ENCODE results near the gene STXBP1.

Gene STXBP1

GRCh38 chr9:127739614-127740330 is 127.7 kb downstream of the STXBP1 start:
- DNase-seq, result no peak

DNA sequence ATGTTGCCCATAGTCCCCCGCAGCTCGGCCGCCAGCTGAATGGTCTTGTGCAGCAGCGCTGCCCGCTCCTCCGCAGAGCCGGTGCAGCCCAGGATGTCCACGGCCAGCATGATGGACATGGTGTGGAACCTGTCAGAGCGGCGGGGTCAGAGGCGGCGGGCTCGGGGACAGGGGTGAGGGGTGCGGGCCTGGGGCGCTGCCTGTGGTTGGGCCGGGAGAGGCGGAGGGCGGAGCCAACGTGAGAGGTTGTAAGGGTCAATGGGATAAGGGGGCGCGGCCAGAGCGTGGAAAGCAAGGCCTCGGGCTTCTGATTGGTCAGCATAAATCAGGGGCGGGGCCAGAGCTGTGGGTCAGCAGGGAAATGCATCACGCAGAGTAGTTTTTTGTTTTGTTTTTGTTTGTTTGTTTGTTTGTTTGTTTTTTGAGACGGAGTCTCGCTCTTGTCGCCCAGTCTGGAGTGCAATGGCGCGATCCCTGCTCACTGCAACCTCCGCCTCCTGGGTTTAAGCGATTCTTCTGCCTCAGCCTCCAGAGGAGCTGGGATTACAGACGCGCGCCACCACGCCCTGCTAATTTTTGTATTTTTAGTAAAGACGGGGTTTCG is 129.9 kb downstream of the STXBP1 start:
- no peak for DNase-seq
